Epithelial cell of esophagus (primary cell): ENCODE data around the gene CEP19.

Experiments used
- DNase-seq: peaks from one replicate; pipeline ENCODE4 v3.0.0; 2010; ENCODE audit warnings: low read depth
- H3K4me3 ChIP-seq: 2 replicates; pipeline ENCODE4 v1.5.1; 2011; ENCODE audit warnings: mild to moderate bottlenecking, low read length, control low read depth
- TF ChIP-seq, protein P1 (sequence below): IDR thresholded peaks from 2 replicates; pipeline ENCODE4 v1.5.1; 2011; ENCODE audit warnings: low read depth, mild to moderate bottlenecking, low read length, control low read depth, inconsistent platforms; ENCODE audit not compliant: insufficient read depth; ENCODE audit errors: missing control alignments

CEP19 gene

DNA sequence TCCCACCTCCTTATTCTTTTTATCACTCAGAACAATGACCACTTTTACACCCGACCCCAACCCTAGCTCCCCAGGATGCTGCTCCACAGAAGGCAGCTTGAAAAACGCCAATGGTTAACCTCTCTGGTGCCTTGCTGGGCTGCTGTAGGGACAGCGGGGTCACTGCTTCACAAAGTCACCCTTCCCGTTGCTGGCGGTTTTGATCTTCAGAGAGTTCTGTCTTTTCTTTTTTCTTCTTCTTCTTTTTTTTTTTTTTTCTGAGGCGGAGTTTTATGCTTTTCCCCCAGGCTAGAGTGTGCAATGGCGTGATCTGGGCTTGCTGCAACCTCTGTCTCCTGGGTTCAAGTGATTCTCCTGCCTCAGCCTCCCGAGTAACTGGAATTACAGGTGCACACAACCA, 20.7 kb downstream of the CEP19 start:
- DNase-seq: no peak
- no peak overlapping the region for H3K4me3 ChIP-seq
- TF ChIP-seq, protein P1, sequence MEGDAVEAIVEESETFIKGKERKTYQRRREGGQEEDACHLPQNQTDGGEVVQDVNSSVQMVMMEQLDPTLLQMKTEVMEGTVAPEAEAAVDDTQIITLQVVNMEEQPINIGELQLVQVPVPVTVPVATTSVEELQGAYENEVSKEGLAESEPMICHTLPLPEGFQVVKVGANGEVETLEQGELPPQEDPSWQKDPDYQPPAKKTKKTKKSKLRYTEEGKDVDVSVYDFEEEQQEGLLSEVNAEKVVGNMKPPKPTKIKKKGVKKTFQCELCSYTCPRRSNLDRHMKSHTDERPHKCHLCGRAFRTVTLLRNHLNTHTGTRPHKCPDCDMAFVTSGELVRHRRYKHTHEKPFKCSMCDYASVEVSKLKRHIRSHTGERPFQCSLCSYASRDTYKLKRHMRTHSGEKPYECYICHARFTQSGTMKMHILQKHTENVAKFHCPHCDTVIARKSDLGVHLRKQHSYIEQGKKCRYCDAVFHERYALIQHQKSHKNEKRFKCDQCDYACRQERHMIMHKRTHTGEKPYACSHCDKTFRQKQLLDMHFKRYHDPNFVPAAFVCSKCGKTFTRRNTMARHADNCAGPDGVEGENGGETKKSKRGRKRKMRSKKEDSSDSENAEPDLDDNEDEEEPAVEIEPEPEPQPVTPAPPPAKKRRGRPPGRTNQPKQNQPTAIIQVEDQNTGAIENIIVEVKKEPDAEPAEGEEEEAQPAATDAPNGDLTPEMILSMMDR: no peak

DNA sequence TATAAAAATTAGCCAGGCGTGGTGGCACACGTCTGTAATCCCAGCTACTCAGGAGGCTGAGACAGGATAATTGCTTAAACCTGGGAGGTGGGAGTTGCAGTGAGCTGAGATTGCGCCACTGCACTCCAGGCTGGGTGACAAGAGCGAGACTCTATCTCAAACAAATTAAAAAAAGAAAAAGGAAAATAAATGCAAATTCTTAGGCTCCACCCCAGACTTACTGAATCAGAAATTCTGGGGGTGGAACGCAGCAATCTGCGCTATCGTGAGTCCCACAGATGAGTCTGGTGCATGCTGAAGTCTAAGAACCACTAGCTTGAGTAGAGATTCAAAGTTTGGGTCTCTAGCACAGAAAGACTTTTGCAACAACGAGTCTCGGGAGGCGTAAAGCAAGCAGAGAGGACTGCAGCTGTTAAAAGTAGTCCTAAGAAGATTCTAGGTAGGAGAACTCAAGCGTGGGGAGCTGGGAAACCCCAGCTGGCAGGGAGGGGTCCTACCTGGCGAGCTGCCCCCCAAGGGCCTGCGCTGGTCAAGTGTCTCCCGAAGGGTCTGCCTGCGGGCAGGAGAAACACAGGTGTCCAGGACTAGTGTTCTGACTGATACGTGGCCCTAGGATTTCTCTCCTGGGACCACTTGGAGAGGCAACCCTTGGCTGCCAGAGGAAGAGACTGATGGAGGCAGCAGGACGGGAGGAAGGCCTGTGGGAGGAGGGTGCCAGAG, 21.9 kb downstream of the CEP19 start:
- DNase-seq: no peak
- TF ChIP-seq, protein P1: no peak
- H3K4me3 ChIP-seq: no peak overlapping the region

DNA sequence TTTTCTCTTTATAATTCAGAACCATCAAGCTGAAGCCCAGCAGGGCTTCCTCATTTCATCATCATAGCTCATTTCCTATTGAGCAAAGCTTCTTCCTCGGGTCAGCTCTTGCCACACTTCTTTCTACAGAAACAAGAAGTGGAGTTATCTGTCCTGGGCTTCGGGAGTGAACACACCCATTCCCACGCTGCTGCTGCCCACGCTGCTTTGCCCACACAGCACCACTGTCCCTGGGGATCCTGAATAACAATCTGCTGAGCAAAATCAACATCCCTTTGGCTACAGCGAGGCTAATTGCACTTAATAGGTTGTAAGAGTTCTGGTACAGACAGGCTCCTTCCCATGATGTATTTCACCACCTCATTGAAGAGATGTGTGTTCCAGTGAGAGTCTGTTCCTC, 23.7 kb downstream of the CEP19 start:
- TF ChIP-seq, protein P1: no peak
- no peak overlapping the region for H3K4me3 ChIP-seq
- peak; percentile 77 for DNase-seq

DNA sequence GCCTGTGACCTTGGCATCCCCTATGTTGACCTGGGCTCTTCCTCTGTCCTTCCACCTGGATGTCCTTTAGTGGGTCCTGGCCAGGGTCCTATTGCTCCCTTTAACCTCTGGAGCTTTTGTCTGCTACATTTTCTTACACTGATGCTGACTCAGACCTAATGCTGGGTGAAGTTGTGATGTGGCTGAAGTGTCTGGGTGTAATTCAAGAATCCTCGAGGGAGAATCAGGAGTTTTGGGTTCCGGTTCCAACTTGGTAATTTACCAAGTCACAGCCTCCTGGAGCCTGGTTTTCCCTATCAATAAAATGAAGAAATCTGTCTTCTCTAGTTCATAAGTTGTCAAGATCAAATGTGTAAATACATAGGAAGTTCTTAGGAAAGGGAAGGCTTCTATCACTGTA, 25.6 kb downstream of the CEP19 start:
- H3K4me3 ChIP-seq: no peak overlapping the region
- TF ChIP-seq, protein P1: no peak
- no peak for DNase-seq

DNA sequence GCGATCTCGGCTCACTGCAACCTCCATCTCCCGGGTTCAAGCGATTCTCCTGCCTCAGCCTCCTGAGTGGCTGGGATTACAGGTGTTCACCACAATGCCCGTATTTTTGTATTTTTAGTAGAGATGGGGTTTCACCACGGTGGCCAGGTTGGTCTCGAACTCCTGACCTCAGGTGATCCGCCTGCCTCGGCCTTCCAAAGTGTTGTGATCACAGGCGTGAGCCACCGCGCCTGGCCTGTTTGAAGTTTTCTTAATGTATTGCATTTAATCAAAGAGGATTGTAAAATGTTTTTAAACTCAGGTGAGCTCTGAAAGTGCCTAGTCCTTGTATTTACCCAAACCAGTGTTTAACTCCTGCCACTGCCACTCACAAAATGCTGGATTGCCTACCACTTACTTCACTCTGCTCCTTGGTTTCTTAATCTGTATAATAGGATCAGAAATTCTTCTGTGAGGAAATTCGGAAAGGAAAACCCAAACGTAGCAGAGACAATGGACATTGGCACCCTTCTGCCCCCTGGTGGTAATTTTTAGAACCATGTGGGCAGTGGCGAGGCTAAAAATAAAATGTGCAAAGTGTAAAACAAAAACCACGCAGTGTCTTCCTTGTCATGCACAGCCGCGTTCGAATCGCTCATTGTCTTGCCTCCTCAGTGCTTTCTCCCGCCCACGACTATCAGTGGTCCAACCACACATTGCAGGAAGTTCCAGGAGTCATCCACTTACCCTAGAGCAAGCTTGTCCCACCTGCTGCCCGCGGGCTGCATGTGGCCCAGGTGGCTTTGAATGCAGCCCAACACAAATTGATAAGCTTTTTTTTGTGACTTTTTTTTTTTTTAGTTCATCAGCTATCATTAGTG, 27.3 kb downstream of the CEP19 start:
- H3K4me3 ChIP-seq: no peak overlapping the region
- DNase-seq: peak; percentile 53
- TF ChIP-seq, protein P1: peak; percentile 84

DNA sequence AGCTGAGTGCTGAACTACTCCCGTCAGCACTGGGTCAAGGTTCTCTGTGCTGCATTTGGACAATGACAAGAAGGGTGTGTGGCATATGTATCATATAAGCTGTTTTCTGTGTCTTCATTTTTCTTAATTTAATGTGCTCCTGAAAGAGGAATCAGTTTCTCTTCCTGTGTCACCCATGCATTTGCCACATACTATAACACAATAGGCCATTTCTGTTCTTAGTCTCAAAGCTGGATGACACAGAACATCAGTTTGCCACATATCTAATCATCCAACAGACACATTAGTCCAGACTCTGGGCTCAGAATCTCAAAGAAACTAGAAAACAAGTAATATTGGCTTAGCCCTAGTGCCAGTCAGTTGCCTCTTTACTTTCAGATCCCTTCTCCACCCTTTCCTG, 34.1 kb downstream of the CEP19 start:
- DNase-seq: no peak
- TF ChIP-seq, protein P1: no peak
- no peak overlapping the region for H3K4me3 ChIP-seq

DNA sequence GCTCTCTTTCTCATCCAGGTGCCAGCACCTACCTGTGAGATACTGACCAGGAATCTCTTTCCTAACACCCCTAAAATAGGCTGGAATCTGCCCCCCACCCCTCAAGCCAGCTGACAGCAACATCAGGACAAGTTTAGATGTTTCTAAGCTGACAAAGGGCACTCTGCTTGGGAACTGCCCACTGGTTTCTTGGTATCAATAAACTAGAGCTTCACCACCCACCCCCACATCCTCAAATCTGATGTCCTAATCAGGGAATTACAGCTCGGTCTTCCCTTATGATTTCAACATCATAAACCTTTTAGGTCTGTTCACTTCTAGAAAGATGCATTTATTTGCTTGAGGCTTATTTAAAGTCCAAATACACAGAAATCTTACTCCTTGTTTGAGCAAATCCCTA, 34.7 kb downstream of the CEP19 start:
- no peak for DNase-seq
- no peak overlapping the region for H3K4me3 ChIP-seq
- TF ChIP-seq, protein P1: no peak
